BLaER1 (cell line): ENCODE measurements around the gene ABLIM2.
A peak's percentile ranks its signal among the peaks of the same experiment; 100 is the strongest.

Experiments used
- H3K27ac ChIP-seq: shearing (Covaris generic); formaldehyde crosslinking; 2 replicates; pipeline ENCODE4 v1.8.1; 2022
- H3K27me3 ChIP-seq: shearing (Covaris generic); formaldehyde crosslinking; 2 replicates; pipeline ENCODE4 v1.8.1; 2022
- H3K36me3 ChIP-seq: shearing (Covaris generic); formaldehyde crosslinking; 2 replicates; pipeline ENCODE4 v1.8.1; 2022
- H3K4me1 ChIP-seq: shearing (Covaris generic); formaldehyde crosslinking; 2 replicates; pipeline ENCODE4 v1.8.1; 2022
- H3K4me2 ChIP-seq: shearing (Covaris generic); formaldehyde crosslinking; 2 replicates; pipeline ENCODE4 v1.8.1; 2022
- H3K4me3 ChIP-seq: shearing (Covaris generic); formaldehyde crosslinking; 2 replicates; pipeline ENCODE4 v1.8.1; 2022
- H3K9ac ChIP-seq: shearing (Covaris generic); formaldehyde crosslinking; 2 replicates; pipeline ENCODE4 v1.8.1; 2022
- H3K9me3 ChIP-seq: shearing (Covaris generic); formaldehyde crosslinking; 2 replicates; pipeline ENCODE4 v1.8.1; 2022
- H4K20me1 ChIP-seq: shearing (Covaris generic); formaldehyde crosslinking; 2 replicates; pipeline ENCODE4 v1.8.1; 2022
- Cebpa-rat ChIP-seq: shearing (Covaris generic); IDR thresholded peaks from 2 replicates; pipeline ENCODE4 v1.8.1; 2022

Gene ABLIM2

DNA sequence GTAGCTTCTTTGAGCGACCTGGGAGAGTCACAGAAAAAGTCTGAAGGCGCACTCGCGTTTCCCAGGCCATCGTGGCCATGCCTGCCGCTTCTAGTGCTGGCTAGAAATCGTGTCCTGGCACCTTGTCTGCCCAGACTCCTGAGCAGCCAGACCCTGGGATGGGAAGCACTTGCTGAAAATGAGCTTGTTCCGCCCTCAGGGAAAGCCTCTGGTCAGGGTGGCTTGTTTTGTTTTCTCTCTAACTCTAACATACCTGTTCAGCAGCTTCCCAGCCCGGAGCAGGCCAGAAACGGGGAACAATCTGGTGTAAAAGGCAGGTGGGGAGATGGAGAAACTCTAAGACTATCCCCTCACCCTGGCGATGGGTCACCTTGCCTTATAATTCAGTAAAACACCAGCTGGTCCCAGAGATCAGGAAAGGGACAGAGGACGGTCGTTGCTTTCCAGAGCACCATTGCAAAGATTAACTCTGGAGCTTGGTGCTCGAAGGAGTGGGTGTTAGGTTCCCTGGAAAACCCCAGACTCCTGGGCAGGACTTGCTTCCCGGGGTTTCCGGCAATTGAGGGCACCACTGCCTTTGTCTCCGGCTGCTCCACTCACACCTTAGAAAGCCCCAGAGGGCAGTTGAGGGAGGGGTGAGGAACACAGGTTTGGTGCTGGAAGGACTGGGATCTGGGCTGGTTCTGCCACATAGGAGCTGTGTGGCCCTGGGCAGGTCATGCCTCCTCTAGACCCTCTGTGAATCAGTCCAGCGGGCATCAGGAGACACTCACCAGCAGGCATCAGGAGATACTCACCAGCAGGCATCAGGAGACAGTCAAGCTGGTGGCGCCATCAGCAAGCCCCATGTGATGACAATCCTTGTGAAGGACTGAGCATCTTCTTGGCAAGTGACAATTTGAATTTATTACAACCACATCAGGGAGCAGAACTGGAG lies 36.0 kb upstream of the ABLIM2 start:
- Histone ChIP-seq H3K9me3 (no peaks in the 10 kb centered on the region), H3K36me3 (no peaks in the 10 kb centered on the region), H3K27ac (no peak overlapping the region), H3K4me3 (no peak overlapping the region), H3K27me3 (peaks cover 14% of the 10 kb centered on the region), H3K9ac (no peak overlapping the region), H3K4me2 (peak overlapping the region; percentile 99), H3K4me1 (peaks cover 100% of the 10 kb centered on the region), H4K20me1 (no peaks in the 10 kb centered on the region)
- no peak for TF ChIP-seq Cebpa-rat

DNA sequence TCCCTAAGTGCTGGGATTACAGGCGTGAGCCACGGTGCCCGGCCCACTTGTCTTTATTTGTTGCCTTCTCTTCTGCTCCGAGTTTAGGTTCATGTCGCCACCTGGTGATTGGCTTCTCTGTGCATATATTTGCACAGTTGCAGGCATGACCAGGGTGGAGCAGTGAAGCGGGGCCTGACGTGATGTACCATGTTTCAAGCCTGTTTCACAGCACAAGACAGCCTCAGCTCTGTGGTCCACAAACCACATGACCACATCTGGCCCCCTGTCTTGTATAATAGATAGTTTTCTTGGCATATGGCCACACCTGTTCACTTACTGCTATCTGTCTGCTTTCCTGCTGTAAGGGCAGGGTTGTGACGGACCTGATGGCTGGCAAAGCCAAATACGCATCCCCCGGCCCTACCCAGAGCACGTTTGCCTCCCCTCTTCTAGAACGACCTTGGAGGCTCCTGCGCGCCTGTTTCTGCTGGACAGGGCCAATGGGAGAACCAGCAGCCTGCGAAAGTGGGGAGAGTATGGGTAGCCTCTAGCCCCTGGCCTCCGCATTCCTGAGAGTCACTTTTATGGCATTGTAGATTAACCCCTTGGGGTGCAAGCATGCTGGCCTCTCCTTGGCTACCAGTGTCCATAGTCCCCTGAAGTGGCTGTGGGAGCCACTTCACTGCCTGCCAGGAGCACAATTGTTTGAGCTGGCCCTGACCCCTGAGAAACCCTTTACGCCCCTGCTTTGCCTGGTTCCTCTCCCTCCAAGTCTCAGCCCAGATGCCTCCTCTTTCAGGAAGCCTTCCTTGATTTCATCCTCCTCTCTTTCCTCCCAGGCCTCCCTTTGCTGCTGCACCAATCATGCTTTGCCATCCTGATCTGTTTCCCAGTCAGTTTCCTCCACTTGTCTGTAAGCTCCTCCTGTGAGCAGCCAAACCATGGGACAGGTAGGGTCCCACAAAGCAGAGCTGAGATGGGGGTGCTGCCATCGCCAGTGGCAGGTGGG lies 34.4 kb upstream of the ABLIM2 start:
- Histone ChIP-seq H3K27ac (no peak overlapping the region), H3K4me1 (peaks cover 100% of the 10 kb centered on the region), H3K9ac (no peak overlapping the region), H3K9me3 (no peaks in the 10 kb centered on the region), H3K36me3 (no peaks in the 10 kb centered on the region), H3K4me2 (peak overlapping the region; percentile 99), H3K27me3 (peaks cover 14% of the 10 kb centered on the region), H3K4me3 (no peak overlapping the region), H4K20me1 (no peaks in the 10 kb centered on the region)
- TF ChIP-seq Cebpa-rat: no peak

DNA sequence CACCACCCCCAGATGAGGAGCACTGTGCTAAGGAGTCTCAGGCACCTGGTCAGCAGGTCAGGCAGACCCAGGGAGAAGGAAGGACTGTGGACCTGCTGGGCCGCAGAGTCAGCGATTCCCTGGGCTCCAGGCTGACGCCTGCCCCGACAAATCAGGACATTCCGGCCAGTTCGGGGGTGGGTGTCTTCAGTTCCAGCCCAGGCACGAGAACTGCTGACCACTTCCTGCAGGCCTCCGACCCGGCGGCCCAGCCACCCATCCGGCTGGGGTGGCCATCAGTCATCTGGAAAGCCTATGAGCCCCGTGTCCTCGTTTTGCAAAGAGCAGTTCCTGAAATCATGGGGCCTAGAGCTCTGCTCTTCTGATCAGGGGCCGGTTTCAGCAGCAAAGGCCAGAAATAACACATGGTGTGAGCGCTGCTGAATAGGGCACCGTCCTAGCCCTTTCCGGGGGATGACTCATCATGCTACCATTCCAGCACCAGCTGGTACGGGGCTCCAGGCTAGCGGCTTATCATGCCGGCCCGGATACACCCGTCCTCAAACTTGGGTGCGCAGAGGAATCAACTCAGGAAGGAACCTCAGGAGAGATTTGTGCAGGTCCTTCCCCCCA lies 32.6 kb upstream of the ABLIM2 start:
- Histone ChIP-seq H4K20me1 (no peaks in the 10 kb centered on the region), H3K4me3 (no peak overlapping the region), H3K4me2 (peak overlapping the region; percentile 99), H3K9ac (peak overlapping the region; percentile 31; the same call in 1 of the 2 replicates), H3K27me3 (peaks cover 14% of the 10 kb centered on the region), H3K36me3 (no peaks in the 10 kb centered on the region), H3K4me1 (peaks cover 100% of the 10 kb centered on the region), H3K27ac (peak overlapping the region; percentile 39), H3K9me3 (no peaks in the 10 kb centered on the region)
- no peak for TF ChIP-seq Cebpa-rat

DNA sequence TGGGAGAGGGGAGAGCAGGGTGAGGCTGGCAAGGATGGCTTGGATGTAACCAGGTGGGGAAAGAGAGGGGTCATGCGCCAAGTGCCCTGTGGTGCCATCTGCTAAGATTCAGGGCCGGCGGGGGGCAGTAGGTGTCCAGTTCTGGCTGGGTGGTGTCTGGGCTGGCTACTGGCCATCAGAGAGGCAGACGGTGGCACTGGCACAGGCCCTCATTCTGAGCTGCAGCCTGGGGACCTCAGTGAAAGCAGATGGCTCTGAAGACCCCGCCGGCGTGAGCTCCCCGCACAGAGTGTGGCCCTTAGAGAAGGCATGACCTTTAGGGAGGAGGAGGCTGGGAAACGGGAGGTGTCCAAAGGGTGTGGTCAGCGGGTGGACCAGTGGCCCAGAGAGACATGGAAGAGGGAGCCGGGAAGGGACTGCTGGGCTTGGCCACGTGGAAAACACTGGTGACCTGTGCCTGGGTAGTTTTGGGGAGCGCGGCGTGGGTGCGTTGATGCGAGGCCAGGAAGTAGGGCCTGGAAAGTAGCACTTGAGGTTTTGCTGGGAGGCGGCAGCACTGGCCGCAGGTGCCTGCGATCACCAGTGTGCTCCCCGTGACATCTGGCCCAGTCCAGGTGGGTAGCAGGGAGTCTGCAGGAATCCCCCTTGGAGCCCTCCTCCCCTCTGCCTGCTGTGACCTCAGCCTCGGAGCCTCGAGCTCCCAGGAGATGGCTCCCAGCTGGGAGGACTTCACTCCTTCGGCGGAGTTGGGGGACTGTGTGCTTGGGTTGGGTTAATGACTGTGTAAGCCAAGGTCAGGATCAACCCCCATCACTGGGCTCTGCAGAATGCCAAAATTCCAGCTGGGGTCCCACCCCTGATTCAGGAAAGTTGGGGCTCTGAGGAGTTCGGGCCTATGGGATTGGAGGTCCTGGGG lies 31.2 kb upstream of the ABLIM2 start:
- peaks cover 7% of the 10 kb centered on the region for H3K27me3 ChIP-seq
- H3K27ac ChIP-seq: peak overlapping the region; percentile 27; the same call in 1 of the 2 replicates
- no peak overlapping the region for H3K9ac ChIP-seq
- H3K9me3 ChIP-seq: no peaks in the 10 kb centered on the region
- H3K4me3 ChIP-seq: no peak overlapping the region
- no peaks in the 10 kb centered on the region for H3K36me3 ChIP-seq
- H3K4me2 ChIP-seq: peak overlapping the region; percentile 99
- TF ChIP-seq Cebpa-rat: no peak
- no peaks in the 10 kb centered on the region for H4K20me1 ChIP-seq
- peaks cover 100% of the 10 kb centered on the region for H3K4me1 ChIP-seq

DNA sequence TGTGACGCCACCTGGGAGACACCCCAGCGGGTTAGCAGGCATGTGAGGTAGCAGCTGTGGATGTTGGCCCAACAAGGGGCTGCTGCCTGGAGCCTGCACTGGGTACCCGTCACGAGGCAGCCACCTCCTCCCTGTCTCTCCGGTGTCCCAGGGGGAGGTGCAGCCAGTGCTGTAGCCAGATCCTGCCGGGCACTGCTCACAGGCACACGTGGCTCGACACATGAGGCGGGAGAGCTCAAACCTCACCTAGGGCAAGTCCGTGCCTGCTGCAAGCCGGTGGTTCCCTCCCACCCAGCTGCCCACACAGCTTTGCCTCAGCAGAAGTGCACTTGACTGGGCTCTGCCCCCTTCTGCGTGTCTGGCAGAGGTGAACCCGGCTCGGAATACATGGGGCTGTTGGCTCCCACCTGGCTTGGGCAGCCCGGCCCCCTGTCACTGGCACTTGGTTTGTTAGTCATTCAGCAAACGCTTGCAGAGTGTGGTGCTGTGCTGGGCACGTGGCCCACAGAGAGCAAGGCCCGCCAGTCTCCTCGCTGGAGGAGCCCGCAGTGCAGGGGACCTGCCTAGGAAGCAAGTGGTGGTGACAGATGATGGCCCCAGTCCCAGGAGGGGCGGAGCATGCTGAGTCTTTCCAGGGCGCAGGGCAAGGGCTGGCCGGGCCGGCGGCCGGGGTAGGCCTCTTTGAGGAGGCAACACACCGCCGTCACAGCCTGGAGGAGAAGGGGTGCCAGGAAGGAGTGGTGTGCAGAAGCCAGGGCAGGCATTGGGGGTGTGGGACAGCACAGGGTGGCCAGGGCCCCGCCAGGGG lies 30.3 kb upstream of the ABLIM2 start:
- H3K4me2 ChIP-seq: peak overlapping the region; percentile 99
- H3K4me3 ChIP-seq: no peak overlapping the region
- H3K9ac ChIP-seq: no peak overlapping the region
- no peaks in the 10 kb centered on the region for H4K20me1 ChIP-seq
- H3K9me3 ChIP-seq: no peaks in the 10 kb centered on the region
- no peaks in the 10 kb centered on the region for H3K36me3 ChIP-seq
- no peaks in the 10 kb centered on the region; the same call in 1 of the 2 replicates for H3K27me3 ChIP-seq
- H3K27ac ChIP-seq: peak overlapping the region; percentile 27; the same call in 1 of the 2 replicates
- no peak for TF ChIP-seq Cebpa-rat
- peaks cover 100% of the 10 kb centered on the region for H3K4me1 ChIP-seq

DNA sequence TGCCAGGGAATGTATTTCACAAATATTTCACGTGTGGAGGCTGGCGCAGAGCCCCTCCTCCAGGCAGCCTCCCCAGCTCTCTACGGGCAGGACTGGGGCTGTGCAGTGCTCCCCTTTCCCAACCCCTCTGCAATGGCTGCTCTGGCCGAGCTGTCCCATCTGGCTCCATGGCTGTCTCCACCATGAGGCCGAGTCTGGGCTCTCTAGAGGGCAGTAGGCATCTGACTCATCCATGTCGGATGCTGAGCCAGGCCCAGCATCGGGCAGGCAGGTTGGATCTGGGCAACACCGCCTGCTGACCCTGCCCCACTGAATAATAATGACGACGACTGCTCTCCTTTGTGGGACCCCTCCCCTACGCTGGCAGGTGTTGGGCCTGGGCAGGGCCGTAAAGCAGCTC lies 29.5 kb upstream of the ABLIM2 start:
- peak overlapping the region; percentile 26 for H3K4me2 ChIP-seq
- no peak overlapping the region for H3K4me3 ChIP-seq
- H3K9ac ChIP-seq: no peak overlapping the region
- no peak for TF ChIP-seq Cebpa-rat
- no peaks in the 10 kb centered on the region for H3K27me3 ChIP-seq
- H3K27ac ChIP-seq: no peak overlapping the region
- peaks cover 91% of the 10 kb centered on the region for H3K4me1 ChIP-seq
- H3K36me3 ChIP-seq: no peaks in the 10 kb centered on the region
- no peaks in the 10 kb centered on the region for H4K20me1 ChIP-seq
- no peaks in the 10 kb centered on the region for H3K9me3 ChIP-seq

DNA sequence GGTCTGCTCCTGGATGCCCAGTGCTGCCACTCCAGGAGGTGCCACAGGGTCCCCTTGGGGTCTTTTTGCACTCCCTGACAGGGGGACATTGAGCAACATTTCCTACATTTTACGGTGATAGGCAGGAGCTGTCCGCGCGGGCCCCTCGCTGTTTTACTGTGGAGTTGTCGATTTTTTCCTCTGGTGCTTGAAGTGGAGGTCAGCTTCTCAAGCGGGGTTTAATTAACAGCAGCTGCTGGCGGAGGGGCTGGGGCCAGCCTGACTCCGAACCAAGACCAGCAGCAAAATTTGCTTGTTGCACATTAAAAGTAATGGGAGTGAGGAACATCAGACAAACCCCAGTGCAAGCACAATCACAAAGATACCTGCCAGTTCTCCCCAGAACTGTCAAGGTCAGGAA lies 27.3 kb upstream of the ABLIM2 start:
- Histone ChIP-seq H3K27me3 (no peaks in the 10 kb centered on the region), H3K9me3 (no peaks in the 10 kb centered on the region), H3K36me3 (no peaks in the 10 kb centered on the region), H3K4me1 (peaks cover 70% of the 10 kb centered on the region), H4K20me1 (no peaks in the 10 kb centered on the region), H3K27ac (no peak overlapping the region), H3K9ac (no peak overlapping the region), H3K4me2 (peak overlapping the region; percentile 69), H3K4me3 (no peak overlapping the region)
- TF ChIP-seq Cebpa-rat: no peak

DNA sequence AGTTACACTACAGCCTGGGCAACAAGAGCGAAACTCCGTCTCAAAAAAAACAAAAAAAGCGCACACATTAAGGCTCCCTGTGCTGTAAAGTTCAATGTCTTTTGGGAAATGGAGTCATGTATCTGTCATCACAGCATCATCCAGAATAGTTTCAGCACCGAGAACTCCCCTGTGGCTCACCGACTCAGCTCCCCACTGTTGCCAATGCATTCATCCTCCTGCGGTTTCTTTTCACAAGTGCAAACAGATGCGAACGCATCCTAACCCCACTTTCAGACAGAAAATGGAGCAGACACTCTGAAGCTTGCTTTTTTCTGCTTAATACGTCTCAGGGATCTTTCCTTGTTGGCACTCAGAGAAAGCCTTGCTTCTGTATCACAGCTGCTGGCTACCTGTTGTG lies 26.7 kb upstream of the ABLIM2 start:
- Histone ChIP-seq H3K27me3 (no peaks in the 10 kb centered on the region), H3K4me1 (peaks cover 63% of the 10 kb centered on the region), H4K20me1 (no peaks in the 10 kb centered on the region), H3K4me2 (peak overlapping the region; percentile 69), H3K9me3 (no peaks in the 10 kb centered on the region), H3K27ac (no peak overlapping the region), H3K9ac (no peak overlapping the region), H3K4me3 (no peak overlapping the region), H3K36me3 (no peaks in the 10 kb centered on the region)
- TF ChIP-seq Cebpa-rat: no peak
